ENCODE data around the gene GDF3. TPM values are rescaled to one million over a fixed set of nuclear protein-coding genes. Genes with fewer than 3 reads are reported as not detected.

GDF3 gene
- total and polyA plus RNA-seq, 2 of the 13 experiments (the other 11 are each of a cell fraction or from before 2014, with no cell fraction given), result not detected

GRCh38 chr12:7705846-7706245 lies 10.3 kb upstream of the GDF3 start:
- no peaks in the 10 kb centered on the region for H3K9me3 ChIP-seq (ENCODE audit: low read length)
- H4K20me1 ChIP-seq (ENCODE audit: insufficient read depth, low read length), result no peaks in the 10 kb centered on the region
- ChIA-PET POLR2A (interaction anchor here (0.6 kb wide), 1 partner anchor 1256 kb away, joined by 3 read pairs; no protein-coding TSS in a partner anchor), CTCF (ENCODE audit: low intra/inter-chr PET ratio, low total read pairs) (no interaction called here)
- in situ Hi-C loops (cut with HindIII; ENCODE audit: extremely low pct_ligation_motif_present, low pct_unique_long_range_greater_than_20kb) (no loop called here), intact Hi-C loops (cut with micrococcal nuclease; ENCODE audit: unreplicated experiment) (no loop called here)
- H3K4me3 ChIP-seq (replicated peaks in 1 of 3; ENCODE audit: insufficient read depth in 1 of 3, low read depth in 2 of 3, low read length in 3 of 3), result no peak overlapping the region
- H3K4me1 ChIP-seq (ENCODE audit: insufficient read depth, low read length), result 0 out of 2 replicates have a peak, but pooled peaks cover 7% of the 10 kb centered on the region
- no peak overlapping the region for H3K9ac ChIP-seq (ENCODE audit: insufficient read depth, low read depth, low read length)
- no peak overlapping the region for H3K4me2 ChIP-seq (ENCODE audit: low read depth, low read length)
- no peak overlapping the region for H2AFZ ChIP-seq (ENCODE audit: low read length)
- 57% methylated on average over 29 of the region's 29 CpGs for WGBS (ENCODE audit: low lambda C conversion rate)
- TF ChIP-seq KLF15 (CRISPR knock-in tag; IDR thresholded peaks at IDR 0.05; ENCODE audit: borderline replicate concordance) (no peak), TRIM24 (CRISPR knock-in tag; IDR thresholded peaks at IDR 0.05) (no peak), MTA3 (CRISPR knock-in tag; IDR thresholded peaks at IDR 0.05) (no peak), MLLT10 (CRISPR knock-in tag; IDR thresholded peaks at IDR 0.05) (no peak), HOXD1 (CRISPR knock-in tag; IDR thresholded peaks at IDR 0.05) (no peak), ZNF607 (CRISPR knock-in tag; IDR thresholded peaks at IDR 0.05; ENCODE audit: borderline replicate concordance) (no peak), ZNF207 (IDR thresholded peaks at IDR 0.05; ENCODE audit: borderline replicate concordance) (no peak), ISL2 (CRISPR knock-in tag; IDR thresholded peaks at IDR 0.05) (no peak), ZNF576 (CRISPR knock-in tag; IDR thresholded peaks at IDR 0.05) (no peak), DPF2 (CRISPR knock-in tag; IDR thresholded peaks at IDR 0.05; ENCODE audit: borderline replicate concordance, low read depth) (no peak), ZFP36L2 (CRISPR knock-in tag; IDR thresholded peaks at IDR 0.05) (no peak)
- TF ChIP-seq, protein P1, sequence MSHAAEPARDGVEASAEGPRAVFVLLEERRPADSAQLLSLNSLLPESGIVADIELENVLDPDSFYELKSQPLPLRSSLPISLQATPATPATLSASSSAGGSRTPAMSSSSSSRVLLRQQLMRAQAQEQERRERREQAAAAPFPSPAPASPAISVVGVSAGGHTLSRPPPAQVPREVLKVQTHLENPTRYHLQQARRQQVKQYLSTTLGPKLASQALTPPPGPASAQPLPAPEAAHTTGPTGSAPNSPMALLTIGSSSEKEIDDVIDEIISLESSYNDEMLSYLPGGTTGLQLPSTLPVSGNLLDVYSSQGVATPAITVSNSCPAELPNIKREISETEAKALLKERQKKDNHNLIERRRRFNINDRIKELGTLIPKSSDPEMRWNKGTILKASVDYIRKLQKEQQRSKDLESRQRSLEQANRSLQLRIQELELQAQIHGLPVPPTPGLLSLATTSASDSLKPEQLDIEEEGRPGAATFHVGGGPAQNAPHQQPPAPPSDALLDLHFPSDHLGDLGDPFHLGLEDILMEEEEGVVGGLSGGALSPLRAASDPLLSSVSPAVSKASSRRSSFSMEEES (CRISPR knock-in tag; IDR thresholded peaks at IDR 0.05), result no peak
- H3K27me3 ChIP-seq (ENCODE audit: control insufficient read depth in 1 of 2, insufficient read depth in 2 of 2, low read length in 2 of 2), result no peaks in the 10 kb centered on the region
- no TSS peak for BruUV-seq (replicated peaks)
- DNase-seq (ENCODE audit: low spot score) (no peak), FAIRE-seq (no peak), ATAC-seq (no peak)
- no peak overlapping the region for H3K27ac ChIP-seq (ENCODE audit: extremely low read length, insufficient read depth, low read length)
- H3K79me2 ChIP-seq (ENCODE audit: insufficient read depth, low read length), result no peaks in the 10 kb centered on the region
- no peaks in the 10 kb centered on the region for H3K36me3 ChIP-seq (replicated peaks in 1 of 2; ENCODE audit: control insufficient read depth in 1 of 2, insufficient read depth in 2 of 2, low read length in 2 of 2)

Data from HepG2 (cell line).